T-helper 1 cell treated with Interleukin-12 subunit alpha and Interleukin-12 subunit beta and Interleukin-4 antibody, amounts not matched to agents 30 μg/mL and 1 μg/mL, for 36 hours (primary cell): ENCODE measurements around the gene FGGY.
"Not testable (repeated sequence)": the region's sequence is repeated elsewhere in the genome, so short reads cannot be mapped to it uniquely, and the experiment has no call there.

Experiments used
- H3K27ac Mint-ChIP-seq: one replicate; pipeline ENCODE4 v1.8.0; 2021; ENCODE audit warnings: mild to moderate bottlenecking, mixed read lengths
- H3K27me3 Mint-ChIP-seq: one replicate; pipeline ENCODE4 v1.8.0; 2021; ENCODE audit warnings: low read depth, mixed read lengths
- H3K36me3 Mint-ChIP-seq: one replicate; pipeline ENCODE4 v1.8.0; 2021; ENCODE audit warnings: low read depth, mixed read lengths
- H3K4me1 Mint-ChIP-seq: one replicate; pipeline ENCODE4 v1.8.0; 2021; ENCODE audit warnings: low read depth, mixed read lengths
- H3K4me3 Mint-ChIP-seq: one replicate; pipeline ENCODE4 v1.8.0; 2021; ENCODE audit warnings: mild to moderate bottlenecking, moderate library complexity, mixed read lengths
- H3K9me3 Mint-ChIP-seq: one replicate; pipeline ENCODE4 v1.8.0; 2021; ENCODE audit warnings: mixed read lengths

Gene FGGY

GRCh38 chr1:59638231-59638711 is 341.4 kb downstream of the FGGY start:
- Mint-ChIP-seq H3K4me3 (no peak overlapping the region), H3K4me1 (no peaks in the 10 kb centered on the region), H3K9me3 (peaks cover 3% of the 10 kb centered on the region), H3K27me3 (no peaks in the 10 kb centered on the region), H3K36me3 (no peaks in the 10 kb centered on the region), H3K27ac (no peak overlapping the region)

GRCh38 chr1:59639266-59639665 is 342.4 kb downstream of the FGGY start:
- Mint-ChIP-seq H3K4me3 (no peak overlapping the region), H3K9me3 (no peaks in the 10 kb centered on the region), H3K36me3 (no peaks in the 10 kb centered on the region), H3K27ac (no peak overlapping the region), H3K4me1 (no peaks in the 10 kb centered on the region), H3K27me3 (no peaks in the 10 kb centered on the region)

- Mint-ChIP-seq H3K27ac (no peak overlapping the region), H3K36me3 (no peaks in the 10 kb centered on the region), H3K4me3 (no peak overlapping the region), H3K27me3 (no peaks in the 10 kb centered on the region), H3K9me3 (no peaks in the 10 kb centered on the region), H3K4me1 (no peaks in the 10 kb centered on the region)
Observed at GRCh38 chr1:59640851-59641250, 344.0 kb downstream of the FGGY start.

- H3K27me3 Mint-ChIP-seq = no peaks in the 10 kb centered on the region
Observed at GRCh38 chr1:59641836-59642235, 344.9 kb downstream of the FGGY start.

GRCh38 chr1:59643526-59643925 is 346.6 kb downstream of the FGGY start:
- H3K27ac Mint-ChIP-seq = no peak overlapping the region
- H3K4me1 Mint-ChIP-seq = no peaks in the 10 kb centered on the region
- H3K36me3 Mint-ChIP-seq = no peaks in the 10 kb centered on the region
- no peaks in the 10 kb centered on the region for H3K27me3 Mint-ChIP-seq
- peaks cover 8% of the 10 kb centered on the region for H3K9me3 Mint-ChIP-seq
- no peak overlapping the region for H3K4me3 Mint-ChIP-seq

More at GRCh38 chr1:59641836-59642235, 344.9 kb downstream of the FGGY start:
- Mint-ChIP-seq H3K36me3 (no peaks in the 10 kb centered on the region), H3K9me3 (peaks cover 4% of the 10 kb centered on the region), H3K4me3 (no peak overlapping the region), H3K27ac (no peak overlapping the region), H3K4me1 (no peaks in the 10 kb centered on the region)

GRCh38 chr1:59645893-59646292 is 349.0 kb downstream of the FGGY start:
- Mint-ChIP-seq H3K4me1 (no peaks in the 10 kb centered on the region), H3K9me3 (peaks cover 8% of the 10 kb centered on the region), H3K36me3 (no peaks in the 10 kb centered on the region), H3K4me3 (no peak overlapping the region), H3K27ac (no peak overlapping the region), H3K27me3 (no peaks in the 10 kb centered on the region)

- H3K27ac Mint-ChIP-seq, H3K9me3 Mint-ChIP-seq, H3K36me3 Mint-ChIP-seq, H3K4me3 Mint-ChIP-seq, H3K4me1 Mint-ChIP-seq, H3K27me3 Mint-ChIP-seq: not testable (repeated sequence)
Observed at GRCh38 chr1:59653142-59653958, 356.5 kb downstream of the FGGY start.

- Mint-ChIP-seq H3K9me3 (peaks cover 5% of the 10 kb centered on the region), H3K4me1 (no peaks in the 10 kb centered on the region), H3K27ac (no peak overlapping the region), H3K27me3 (peaks cover 4% of the 10 kb centered on the region), H3K36me3 (peaks cover 2% of the 10 kb centered on the region), H3K4me3 (no peak overlapping the region)
Observed at GRCh38 chr1:59653968-59654367, 357.1 kb downstream of the FGGY start.

- no peaks in the 10 kb centered on the region for H3K4me1 Mint-ChIP-seq
- H3K9me3 Mint-ChIP-seq = peaks cover 5% of the 10 kb centered on the region
- H3K27ac Mint-ChIP-seq = no peak overlapping the region
- peaks cover 2% of the 10 kb centered on the region for H3K36me3 Mint-ChIP-seq
- H3K4me3 Mint-ChIP-seq = no peak overlapping the region
- peaks cover 4% of the 10 kb centered on the region for H3K27me3 Mint-ChIP-seq
Observed at GRCh38 chr1:59657873-59658465, 361.1 kb downstream of the FGGY start.

GRCh38 chr1:59664166-59664565 is 367.3 kb downstream of the FGGY start:
- Mint-ChIP-seq H3K4me3 (no peak overlapping the region), H3K9me3 (no peaks in the 10 kb centered on the region), H3K4me1 (no peaks in the 10 kb centered on the region), H3K36me3 (peaks cover 2% of the 10 kb centered on the region), H3K27ac (no peak overlapping the region), H3K27me3 (no peaks in the 10 kb centered on the region)

GRCh38 chr1:59666106-59666505 is 369.2 kb downstream of the FGGY start:
- H3K27ac Mint-ChIP-seq = no peak overlapping the region
- H3K4me3 Mint-ChIP-seq = no peak overlapping the region
- H3K4me1 Mint-ChIP-seq = no peaks in the 10 kb centered on the region
- peaks cover 2% of the 10 kb centered on the region for H3K36me3 Mint-ChIP-seq
- no peaks in the 10 kb centered on the region for H3K9me3 Mint-ChIP-seq
- no peaks in the 10 kb centered on the region for H3K27me3 Mint-ChIP-seq

GRCh38 chr1:59667020-59667419 is 370.1 kb downstream of the FGGY start:
- H3K27me3 Mint-ChIP-seq = no peaks in the 10 kb centered on the region
- no peaks in the 10 kb centered on the region for H3K9me3 Mint-ChIP-seq
- no peak overlapping the region for H3K4me3 Mint-ChIP-seq
- H3K36me3 Mint-ChIP-seq = peaks cover 2% of the 10 kb centered on the region
- no peaks in the 10 kb centered on the region for H3K4me1 Mint-ChIP-seq
- H3K27ac Mint-ChIP-seq = no peak overlapping the region

- Mint-ChIP-seq H3K27me3 (no peaks in the 10 kb centered on the region), H3K4me1 (peaks cover 4% of the 10 kb centered on the region), H3K27ac (no peak overlapping the region), H3K9me3 (no peaks in the 10 kb centered on the region), H3K36me3 (peaks cover 2% of the 10 kb centered on the region), H3K4me3 (no peak overlapping the region)
Observed at GRCh38 chr1:59669752-59670312, 372.9 kb downstream of the FGGY start.

GRCh38 chr1:59670662-59671061 is 373.8 kb downstream of the FGGY start:
- H3K9me3 Mint-ChIP-seq = no peaks in the 10 kb centered on the region
- no peak overlapping the region for H3K27ac Mint-ChIP-seq
- H3K4me3 Mint-ChIP-seq = no peak overlapping the region
- peaks cover 2% of the 10 kb centered on the region for H3K36me3 Mint-ChIP-seq
- peaks cover 4% of the 10 kb centered on the region for H3K4me1 Mint-ChIP-seq
- H3K27me3 Mint-ChIP-seq = no peaks in the 10 kb centered on the region
